GM23338 (cell line): ENCODE results near the gene APPBP2. TPM values are rescaled to one million over a fixed set of nuclear protein-coding genes. Genes with fewer than 3 reads are reported as not detected.

ENCODE experiments used
- ATAC-seq: fragments of 200-7000 bp; cut with Tn5 transposase; 3 replicates; pipeline ENCODE4 v1.9.1; 2020
- DNase-seq: peaks from one replicate; pipeline ENCODE4 v3.0.0-alpha.2; 2015; ENCODE audit warnings: low spot score
- H2AFZ ChIP-seq: fragments of 200-600 bp; sonication (generic); 2 replicates; pipeline ENCODE4 v1.8.0; 2016; ENCODE audit warnings: antibody characterized with exemption, mild to moderate bottlenecking, moderate library complexity
- H3F3A ChIP-seq: fragments of 200-600 bp; sonication (generic); replicated peaks from 2 replicates; pipeline ENCODE4 v1.8.0; 2017; ENCODE audit warnings: antibody characterized with exemption, mixed run types, low read depth
- H3K27ac ChIP-seq: fragments of 200-600 bp; sonication (generic); 2 replicates; pipeline ENCODE4 v1.6.1; 2016; ENCODE audit warnings: low read depth
- H3K27me3 ChIP-seq: fragments of 200-600 bp; sonication (generic); 2 replicates; pipeline ENCODE4 v1.8.0; 2016; ENCODE audit warnings: mild to moderate bottlenecking, mixed run types, moderate library complexity; ENCODE audit not compliant: insufficient read depth
- H3K36me3 ChIP-seq: fragments of 200-600 bp; sonication (generic); 2 replicates; pipeline ENCODE4 v1.8.0; 2016; ENCODE audit warnings: mild to moderate bottlenecking; ENCODE audit not compliant: insufficient read depth
- H3K4me1 ChIP-seq: fragments of 200-600 bp; sonication (generic); 2 replicates; pipeline ENCODE4 v1.8.0; 2016; ENCODE audit warnings: mild to moderate bottlenecking, moderate library complexity; ENCODE audit not compliant: insufficient read depth
- H3K4me2 ChIP-seq: fragments of 200-600 bp; sonication (generic); 2 replicates; pipeline ENCODE4 v1.7.1; 2017; ENCODE audit warnings: mixed run types
- H3K4me3 ChIP-seq: fragments of 200-600 bp; sonication (generic); 2 replicates; pipeline ENCODE4 v1.6.1; 2016; ENCODE audit warnings: mixed run types
- H3K79me2 ChIP-seq: fragments of 200-600 bp; sonication (generic); replicated peaks from 2 replicates; pipeline ENCODE4 v1.8.0; 2017; ENCODE audit warnings: mild to moderate bottlenecking; ENCODE audit not compliant: insufficient read depth
- H3K9me2 ChIP-seq: fragments of 200-600 bp; sonication (generic); 2 replicates; pipeline ENCODE4 v1.8.0; 2017; ENCODE audit not compliant: insufficient read depth
- H4K20me1 ChIP-seq: fragments of 200-600 bp; sonication (generic); replicated peaks from 2 replicates; pipeline ENCODE4 v1.8.0; 2017; ENCODE audit warnings: mild to moderate bottlenecking; ENCODE audit not compliant: insufficient read depth
- H3K27ac Mint-ChIP-seq: 2 replicates; pipeline ENCODE4 v1.8.0; 2020; ENCODE audit warnings: inconsistent platforms, mild to moderate bottlenecking, moderate library complexity, mixed read lengths
- H3K27me3 Mint-ChIP-seq: 3 replicates; pipeline ENCODE4 v1.8.0; 2022; ENCODE audit warnings: low read depth, mild to moderate bottlenecking, moderate library complexity, mixed read lengths, inconsistent platforms; ENCODE audit not compliant: insufficient read depth, poor library complexity
- H3K36me3 Mint-ChIP-seq: 3 replicates; pipeline ENCODE4 v1.8.0; 2021; ENCODE audit warnings: low read depth, mild to moderate bottlenecking, inconsistent platforms, moderate library complexity, mixed read lengths
- H3K4me1 Mint-ChIP-seq: 3 replicates; pipeline ENCODE4 v1.8.0; 2020; ENCODE audit warnings: mild to moderate bottlenecking, inconsistent platforms, mixed read lengths
- H3K4me3 Mint-ChIP-seq: 3 replicates; pipeline ENCODE4 v1.8.0; 2021; ENCODE audit warnings: moderate library complexity, mild to moderate bottlenecking, inconsistent platforms, mixed read lengths
- H3K9me3 Mint-ChIP-seq: 3 replicates; pipeline ENCODE4 v1.8.0; 2020; ENCODE audit warnings: moderate library complexity, mild to moderate bottlenecking, inconsistent platforms, mixed read lengths
- CREB1 ChIP-seq: fragments of 250-450 bp; sonication (Bioruptor Pico); IDR thresholded peaks from 2 replicates; pipeline ENCODE4 v1.5.0; 2020; ENCODE audit warnings: low read depth, mild to moderate bottlenecking, moderate library complexity
- EZH2 ChIP-seq: fragments of 200-600 bp; sonication (generic); IDR thresholded peaks from one replicate; pipeline ENCODE4 v1.8.0; 2017; ENCODE audit warnings: antibody characterized with exemption, mild to moderate bottlenecking, low read depth; ENCODE audit not compliant: unreplicated experiment
- EZH2phosphoT487 ChIP-seq: fragments of 200-600 bp; sonication (generic); IDR thresholded peaks from one replicate; pipeline ENCODE4 v1.8.1; 2018; ENCODE audit warnings: antibody characterized with exemption; ENCODE audit not compliant: unreplicated experiment
- JUNB ChIP-seq: IDR thresholded peaks from one replicate; pipeline ENCODE4 v1.6.1; 2016; ENCODE audit warnings: antibody characterized with exemption; ENCODE audit not compliant: unreplicated experiment
- NANOG ChIP-seq: IDR thresholded peaks from 2 replicates; pipeline ENCODE4 v1.6.1; 2016; ENCODE audit warnings: antibody characterized with exemption, borderline replicate concordance
- POLR2AphosphoS5 ChIP-seq: IDR thresholded peaks from 2 replicates; pipeline ENCODE4 v1.6.1; 2016; ENCODE audit warnings: antibody characterized with exemption, low read depth
- STAT1 ChIP-seq: IDR thresholded peaks from one replicate; pipeline ENCODE4 v1.6.1; 2016; ENCODE audit warnings: antibody characterized with exemption; ENCODE audit not compliant: unreplicated experiment
- ZNF114 ChIP-seq: fragments of 250-450 bp; sonication (Bioruptor Pico); IDR thresholded peaks from 2 replicates; pipeline ENCODE4 v1.5.0; 2020; ENCODE audit warnings: mild to moderate bottlenecking, moderate library complexity
- ZNF331 ChIP-seq: fragments of 250-450 bp; sonication (Bioruptor Pico); IDR thresholded peaks from 2 replicates; pipeline ENCODE4 v1.5.0; 2020; ENCODE audit warnings: low read depth, mild to moderate bottlenecking, moderate library complexity
- polyA plus RNA-seq: library from polyadenylated mRNA; unstranded; fragments of >200 nt; fragmentation: Nextera tagmentation; extraction: Ambion mirVana; gene quantifications from 2 replicates; pipeline ENCODE4 v1.2.1, GENCODE V29; 2016
- total RNA-seq: library from RNA; depleted of rRNA; stranded (reverse); fragments of >200 nt; shearing (Covaris generic); gene quantifications from 2 replicates; pipeline ENCODE4 v1.2.3, GENCODE V29; 2014
- TF ChIP-seq, protein P1 (sequence below): IDR thresholded peaks from one replicate; pipeline ENCODE4 v1.6.1; 2018; ENCODE audit warnings: antibody characterized with exemption; ENCODE audit not compliant: unreplicated experiment
- TF ChIP-seq, protein P2 (sequence below): IDR thresholded peaks from 2 replicates; pipeline ENCODE4 v1.6.1; 2016; ENCODE audit warnings: antibody characterized with exemption
- TF ChIP-seq, protein P3 (sequence below): fragments of 250-450 bp; sonication (Bioruptor Pico); IDR thresholded peaks from 2 replicates; pipeline ENCODE4 v1.5.0; 2020; ENCODE audit warnings: mild to moderate bottlenecking, moderate library complexity

APPBP2 gene
- total and polyA plus RNA-seq, 2 experiments from 2014 or later: 9.3 to 15.0 TPM

DNA sequence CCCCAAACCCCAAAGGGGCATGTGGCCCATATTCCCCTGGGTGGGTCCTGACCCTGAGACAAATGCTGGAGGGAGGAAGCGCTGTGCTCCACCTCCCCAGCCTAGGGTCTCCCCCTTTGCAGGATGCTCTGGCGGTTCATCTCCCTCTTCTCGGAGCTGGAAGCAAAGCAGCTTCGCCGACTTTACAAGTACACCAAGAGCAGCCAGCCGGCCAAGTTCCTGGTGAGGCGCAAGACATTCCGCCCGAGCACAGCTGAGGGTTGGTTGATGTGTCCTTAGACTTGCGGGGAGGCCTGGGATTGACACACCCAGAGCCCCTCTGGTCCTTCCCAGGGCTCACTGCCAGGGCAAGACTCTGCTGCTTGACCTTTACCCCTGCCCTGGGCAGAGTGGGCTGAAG lies 99.4 kb downstream of the APPBP2 start (continued):
- TF ChIP-seq, protein P1, sequence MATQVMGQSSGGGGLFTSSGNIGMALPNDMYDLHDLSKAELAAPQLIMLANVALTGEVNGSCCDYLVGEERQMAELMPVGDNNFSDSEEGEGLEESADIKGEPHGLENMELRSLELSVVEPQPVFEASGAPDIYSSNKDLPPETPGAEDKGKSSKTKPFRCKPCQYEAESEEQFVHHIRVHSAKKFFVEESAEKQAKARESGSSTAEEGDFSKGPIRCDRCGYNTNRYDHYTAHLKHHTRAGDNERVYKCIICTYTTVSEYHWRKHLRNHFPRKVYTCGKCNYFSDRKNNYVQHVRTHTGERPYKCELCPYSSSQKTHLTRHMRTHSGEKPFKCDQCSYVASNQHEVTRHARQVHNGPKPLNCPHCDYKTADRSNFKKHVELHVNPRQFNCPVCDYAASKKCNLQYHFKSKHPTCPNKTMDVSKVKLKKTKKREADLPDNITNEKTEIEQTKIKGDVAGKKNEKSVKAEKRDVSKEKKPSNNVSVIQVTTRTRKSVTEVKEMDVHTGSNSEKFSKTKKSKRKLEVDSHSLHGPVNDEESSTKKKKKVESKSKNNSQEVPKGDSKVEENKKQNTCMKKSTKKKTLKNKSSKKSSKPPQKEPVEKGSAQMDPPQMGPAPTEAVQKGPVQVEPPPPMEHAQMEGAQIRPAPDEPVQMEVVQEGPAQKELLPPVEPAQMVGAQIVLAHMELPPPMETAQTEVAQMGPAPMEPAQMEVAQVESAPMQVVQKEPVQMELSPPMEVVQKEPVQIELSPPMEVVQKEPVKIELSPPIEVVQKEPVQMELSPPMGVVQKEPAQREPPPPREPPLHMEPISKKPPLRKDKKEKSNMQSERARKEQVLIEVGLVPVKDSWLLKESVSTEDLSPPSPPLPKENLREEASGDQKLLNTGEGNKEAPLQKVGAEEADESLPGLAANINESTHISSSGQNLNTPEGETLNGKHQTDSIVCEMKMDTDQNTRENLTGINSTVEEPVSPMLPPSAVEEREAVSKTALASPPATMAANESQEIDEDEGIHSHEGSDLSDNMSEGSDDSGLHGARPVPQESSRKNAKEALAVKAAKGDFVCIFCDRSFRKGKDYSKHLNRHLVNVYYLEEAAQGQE: no peak

DNA sequence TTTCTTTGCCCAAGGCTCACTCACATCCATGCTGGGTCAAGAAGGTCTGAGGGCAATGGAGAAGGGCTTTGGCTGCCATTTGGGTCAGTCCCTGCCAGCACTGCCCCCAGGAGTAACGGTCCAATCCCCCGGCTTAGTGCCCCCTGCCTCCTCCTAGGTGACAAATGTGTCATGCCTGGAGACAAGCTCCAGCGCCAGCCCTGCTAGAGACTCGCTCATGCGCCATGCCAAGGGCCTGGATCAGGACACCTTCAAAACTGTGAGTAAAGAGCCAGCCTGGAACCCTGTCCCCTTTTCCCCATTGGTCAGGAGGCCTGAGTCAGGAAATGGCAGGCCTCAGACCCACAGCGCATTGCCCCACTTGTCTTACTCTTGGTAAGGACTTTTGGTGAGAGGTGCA lies 100.4 kb downstream of the APPBP2 start:
- DNase-seq: no peak
- TF ChIP-seq EZH2: no peak
- TF ChIP-seq EZH2phosphoT487: no peak
- TF ChIP-seq POLR2AphosphoS5: no peak
- TF ChIP-seq CREB1 (CRISPR knock-in tag): no peak
- TF ChIP-seq NANOG: no peak
- no peak for TF ChIP-seq ZNF114
- TF ChIP-seq, protein P1: no peak
- TF ChIP-seq, protein P2, sequence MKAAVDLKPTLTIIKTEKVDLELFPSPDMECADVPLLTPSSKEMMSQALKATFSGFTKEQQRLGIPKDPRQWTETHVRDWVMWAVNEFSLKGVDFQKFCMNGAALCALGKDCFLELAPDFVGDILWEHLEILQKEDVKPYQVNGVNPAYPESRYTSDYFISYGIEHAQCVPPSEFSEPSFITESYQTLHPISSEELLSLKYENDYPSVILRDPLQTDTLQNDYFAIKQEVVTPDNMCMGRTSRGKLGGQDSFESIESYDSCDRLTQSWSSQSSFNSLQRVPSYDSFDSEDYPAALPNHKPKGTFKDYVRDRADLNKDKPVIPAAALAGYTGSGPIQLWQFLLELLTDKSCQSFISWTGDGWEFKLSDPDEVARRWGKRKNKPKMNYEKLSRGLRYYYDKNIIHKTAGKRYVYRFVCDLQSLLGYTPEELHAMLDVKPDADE: no peak
- TF ChIP-seq JUNB: no peak
- no peak for TF ChIP-seq STAT1
- TF ChIP-seq ZNF331 (CRISPR knock-in tag): no peak
- TF ChIP-seq, protein P3, sequence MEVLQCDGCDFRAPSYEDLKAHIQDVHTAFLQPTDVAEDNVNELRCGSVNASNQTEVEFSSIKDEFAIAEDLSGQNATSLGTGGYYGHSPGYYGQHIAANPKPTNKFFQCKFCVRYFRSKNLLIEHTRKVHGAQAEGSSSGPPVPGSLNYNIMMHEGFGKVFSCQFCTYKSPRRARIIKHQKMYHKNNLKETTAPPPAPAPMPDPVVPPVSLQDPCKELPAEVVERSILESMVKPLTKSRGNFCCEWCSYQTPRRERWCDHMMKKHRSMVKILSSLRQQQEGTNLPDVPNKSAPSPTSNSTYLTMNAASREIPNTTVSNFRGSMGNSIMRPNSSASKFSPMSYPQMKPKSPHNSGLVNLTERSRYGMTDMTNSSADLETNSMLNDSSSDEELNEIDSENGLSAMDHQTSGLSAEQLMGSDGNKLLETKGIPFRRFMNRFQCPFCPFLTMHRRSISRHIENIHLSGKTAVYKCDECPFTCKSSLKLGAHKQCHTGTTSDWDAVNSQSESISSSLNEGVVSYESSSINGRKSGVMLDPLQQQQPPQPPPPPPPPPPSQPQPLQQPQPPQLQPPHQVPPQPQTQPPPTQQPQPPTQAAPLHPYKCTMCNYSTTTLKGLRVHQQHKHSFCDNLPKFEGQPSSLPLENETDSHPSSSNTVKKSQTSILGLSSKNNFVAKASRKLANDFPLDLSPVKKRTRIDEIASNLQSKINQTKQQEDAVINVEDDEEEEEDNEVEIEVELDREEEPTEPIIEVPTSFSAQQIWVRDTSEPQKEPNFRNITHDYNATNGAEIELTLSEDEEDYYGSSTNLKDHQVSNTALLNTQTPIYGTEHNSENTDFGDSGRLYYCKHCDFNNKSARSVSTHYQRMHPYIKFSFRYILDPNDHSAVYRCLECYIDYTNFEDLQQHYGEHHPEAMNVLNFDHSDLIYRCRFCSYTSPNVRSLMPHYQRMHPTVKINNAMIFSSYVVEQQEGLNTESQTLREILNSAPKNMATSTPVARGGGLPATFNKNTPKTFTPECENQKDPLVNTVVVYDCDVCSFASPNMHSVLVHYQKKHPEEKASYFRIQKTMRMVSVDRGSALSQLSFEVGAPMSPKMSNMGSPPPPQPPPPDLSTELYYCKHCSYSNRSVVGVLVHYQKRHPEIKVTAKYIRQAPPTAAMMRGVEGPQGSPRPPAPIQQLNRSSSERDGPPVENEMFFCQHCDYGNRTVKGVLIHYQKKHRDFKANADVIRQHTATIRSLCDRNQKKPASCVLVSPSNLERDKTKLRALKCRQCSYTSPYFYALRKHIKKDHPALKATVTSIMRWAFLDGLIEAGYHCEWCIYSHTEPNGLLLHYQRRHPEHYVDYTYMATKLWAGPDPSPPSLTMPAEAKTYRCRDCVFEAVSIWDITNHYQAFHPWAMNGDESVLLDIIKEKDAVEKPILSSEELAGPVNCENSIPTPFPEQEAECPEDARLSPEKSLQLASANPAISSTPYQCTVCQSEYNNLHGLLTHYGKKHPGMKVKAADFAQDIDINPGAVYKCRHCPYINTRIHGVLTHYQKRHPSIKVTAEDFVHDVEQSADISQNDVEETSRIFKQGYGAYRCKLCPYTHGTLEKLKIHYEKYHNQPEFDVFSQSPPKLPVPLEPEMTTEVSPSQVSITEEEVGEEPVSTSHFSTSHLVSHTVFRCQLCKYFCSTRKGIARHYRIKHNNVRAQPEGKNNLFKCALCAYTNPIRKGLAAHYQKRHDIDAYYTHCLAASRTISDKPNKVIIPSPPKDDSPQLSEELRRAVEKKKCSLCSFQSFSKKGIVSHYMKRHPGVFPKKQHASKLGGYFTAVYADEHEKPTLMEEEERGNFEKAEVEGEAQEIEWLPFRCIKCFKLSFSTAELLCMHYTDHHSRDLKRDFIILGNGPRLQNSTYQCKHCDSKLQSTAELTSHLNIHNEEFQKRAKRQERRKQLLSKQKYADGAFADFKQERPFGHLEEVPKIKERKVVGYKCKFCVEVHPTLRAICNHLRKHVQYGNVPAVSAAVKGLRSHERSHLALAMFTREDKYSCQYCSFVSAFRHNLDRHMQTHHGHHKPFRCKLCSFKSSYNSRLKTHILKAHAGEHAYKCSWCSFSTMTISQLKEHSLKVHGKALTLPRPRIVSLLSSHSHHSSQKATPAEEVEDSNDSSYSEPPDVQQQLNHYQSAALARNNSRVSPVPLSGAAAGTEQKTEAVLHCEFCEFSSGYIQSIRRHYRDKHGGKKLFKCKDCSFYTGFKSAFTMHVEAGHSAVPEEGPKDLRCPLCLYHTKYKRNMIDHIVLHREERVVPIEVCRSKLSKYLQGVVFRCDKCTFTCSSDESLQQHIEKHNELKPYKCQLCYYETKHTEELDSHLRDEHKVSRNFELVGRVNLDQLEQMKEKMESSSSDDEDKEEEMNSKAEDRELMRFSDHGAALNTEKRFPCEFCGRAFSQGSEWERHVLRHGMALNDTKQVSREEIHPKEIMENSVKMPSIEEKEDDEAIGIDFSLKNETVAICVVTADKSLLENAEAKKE (CRISPR knock-in tag): no peak

More for the DNA sequence above, 100.4 kb downstream of the APPBP2 start:
- no peak overlapping the region for H3K27ac ChIP-seq
- no peaks in the 10 kb centered on the region; the same call in 1 of the 2 replicates for H3K36me3 ChIP-seq
- H3K4me1 ChIP-seq: peaks cover 9% of the 10 kb centered on the region
- H4K20me1 ChIP-seq: no peaks in the 10 kb centered on the region
- H3K36me3 Mint-ChIP-seq: no peaks in the 10 kb centered on the region
- no peak overlapping the region for H3K27ac Mint-ChIP-seq
- H3K27me3 ChIP-seq: peaks cover 15% of the 10 kb centered on the region
- no peak overlapping the region for H3K4me3 Mint-ChIP-seq
- H2AFZ ChIP-seq: peak overlapping the region; percentile 43
- peaks cover 5% of the 10 kb centered on the region for H3K27me3 Mint-ChIP-seq
- peaks cover 16% of the 10 kb centered on the region for H3K4me1 Mint-ChIP-seq
- H3K4me3 ChIP-seq: no peak overlapping the region
- ATAC-seq: no peak
- H3K9me2 ChIP-seq: no peaks in the 10 kb centered on the region
- H3F3A ChIP-seq: peaks cover 6% of the 10 kb centered on the region; the same call in 1 of the 2 replicates
- no peaks in the 10 kb centered on the region for H3K9me3 Mint-ChIP-seq
- H3K4me2 ChIP-seq: no peak overlapping the region
- no peaks in the 10 kb centered on the region for H3K79me2 ChIP-seq
